ENCODE data around the gene ARRDC3.
"Not testable (repeated sequence)": the region's sequence is repeated elsewhere in the genome, so short reads cannot be mapped to it uniquely, and the experiment has no call there.

ARRDC3 gene

GRCh38 chr5:91343916-91344315 lies 39.2 kb downstream of the ARRDC3 start:
- Histone ChIP-seq H3K27ac (no peak overlapping the region), H3K4me3 (IDR thresholded peaks at IDR 0.05; ENCODE audit: insufficient read depth, low read depth, low read length) (no peak overlapping the region), H3K36me3 (ENCODE audit: insufficient read depth) (no peaks in the 10 kb centered on the region), H3K27me3 (ENCODE audit: insufficient read depth, low read depth) (no peaks in the 10 kb centered on the region), H3K79me2 (ENCODE audit: insufficient read depth, low read depth) (no peaks in the 10 kb centered on the region), H3K4me1 (ENCODE audit: low read depth, poor library complexity, severe bottlenecking) (no peaks in the 10 kb centered on the region), H3K9ac (no peak overlapping the region), H2AFZ (ENCODE audit: low read depth) (no peak overlapping the region), H4K20me1 (ENCODE audit: insufficient read depth) (no peaks in the 10 kb centered on the region), H3K4me2 (no peak overlapping the region)
- TF ChIP-seq CTCF (conservative IDR thresholded peaks at IDR 0.05; ENCODE audit: low read depth, low read length): no peak

GRCh38 chr5:91342931-91343330 lies 40.2 kb downstream of the ARRDC3 start:
- H3K4me1 ChIP-seq (ENCODE audit: low read depth, poor library complexity, severe bottlenecking); H4K20me1 ChIP-seq (ENCODE audit: insufficient read depth); H3K4me3 ChIP-seq (IDR thresholded peaks at IDR 0.05; ENCODE audit: insufficient read depth, low read depth, low read length); H3K27ac ChIP-seq; H3K27me3 ChIP-seq (ENCODE audit: insufficient read depth, low read depth); H3K4me2 ChIP-seq; H3K36me3 ChIP-seq (ENCODE audit: insufficient read depth); H3K79me2 ChIP-seq (ENCODE audit: insufficient read depth, low read depth); H2AFZ ChIP-seq (ENCODE audit: low read depth); H3K9ac ChIP-seq: not testable (repeated sequence)

- no peaks in the 10 kb centered on the region for H3K36me3 ChIP-seq (ENCODE audit: insufficient read depth)
- no peak overlapping the region for H3K27ac ChIP-seq
- TF ChIP-seq CTCF (conservative IDR thresholded peaks at IDR 0.05; ENCODE audit: low read depth, low read length): no peak
- no peak overlapping the region for H3K4me3 ChIP-seq (IDR thresholded peaks at IDR 0.05; ENCODE audit: insufficient read depth, low read depth, low read length)
- H3K4me2 ChIP-seq: no peak overlapping the region
- H3K27me3 ChIP-seq (ENCODE audit: insufficient read depth, low read depth): no peaks in the 10 kb centered on the region
- no peak overlapping the region for H2AFZ ChIP-seq (ENCODE audit: low read depth)
- no peaks in the 10 kb centered on the region for H3K79me2 ChIP-seq (ENCODE audit: insufficient read depth, low read depth)
- no peaks in the 10 kb centered on the region for H3K4me1 ChIP-seq (ENCODE audit: low read depth, poor library complexity, severe bottlenecking)
- H4K20me1 ChIP-seq (ENCODE audit: insufficient read depth): no peaks in the 10 kb centered on the region
- no peak overlapping the region for H3K9ac ChIP-seq
Measured at GRCh38 chr5:91341154-91341553, 42.0 kb downstream of the ARRDC3 start.

- Histone ChIP-seq H3K79me2 (ENCODE audit: insufficient read depth, low read depth) (no peaks in the 10 kb centered on the region), H3K27me3 (ENCODE audit: insufficient read depth, low read depth) (no peaks in the 10 kb centered on the region), H3K9ac (no peak overlapping the region), H3K27ac (no peak overlapping the region), H3K4me2 (no peak overlapping the region), H3K4me1 (ENCODE audit: low read depth, poor library complexity, severe bottlenecking) (no peaks in the 10 kb centered on the region), H3K36me3 (ENCODE audit: insufficient read depth) (no peaks in the 10 kb centered on the region), H4K20me1 (ENCODE audit: insufficient read depth) (no peaks in the 10 kb centered on the region), H3K4me3 (IDR thresholded peaks at IDR 0.05; ENCODE audit: insufficient read depth, low read depth, low read length) (no peak overlapping the region), H2AFZ (ENCODE audit: low read depth) (no peak overlapping the region)
- TF ChIP-seq CTCF (conservative IDR thresholded peaks at IDR 0.05; ENCODE audit: low read depth, low read length): no peak
Measured at GRCh38 chr5:91340532-91340931, 42.6 kb downstream of the ARRDC3 start.

GRCh38 chr5:91339063-91339705 lies 43.9 kb downstream of the ARRDC3 start:
- H3K4me2 ChIP-seq: no peak overlapping the region
- H3K79me2 ChIP-seq (ENCODE audit: insufficient read depth, low read depth): no peaks in the 10 kb centered on the region

More at GRCh38 chr5:91339063-91339705, 43.9 kb downstream of the ARRDC3 start:
- Histone ChIP-seq H3K4me3 (IDR thresholded peaks at IDR 0.05; ENCODE audit: insufficient read depth, low read depth, low read length) (no peak overlapping the region), H4K20me1 (ENCODE audit: insufficient read depth) (no peaks in the 10 kb centered on the region), H3K27ac (no peak overlapping the region), H2AFZ (ENCODE audit: low read depth) (no peak overlapping the region), H3K27me3 (ENCODE audit: insufficient read depth, low read depth) (no peaks in the 10 kb centered on the region), H3K9ac (no peak overlapping the region), H3K36me3 (ENCODE audit: insufficient read depth) (no peaks in the 10 kb centered on the region), H3K4me1 (ENCODE audit: low read depth, poor library complexity, severe bottlenecking) (no peaks in the 10 kb centered on the region)
- no peak for TF ChIP-seq CTCF (conservative IDR thresholded peaks at IDR 0.05; ENCODE audit: low read depth, low read length)

Measured in KMS-11 (cell line).